ENCODE results near the gene CEP104.

The CEP104 gene

GRCh38 chr1:3762873-3763228 is 94.2 kb downstream of the CEP104 start:
- DNase-seq (ENCODE audit: low read depth in 2 of 2): no peak

DNA sequence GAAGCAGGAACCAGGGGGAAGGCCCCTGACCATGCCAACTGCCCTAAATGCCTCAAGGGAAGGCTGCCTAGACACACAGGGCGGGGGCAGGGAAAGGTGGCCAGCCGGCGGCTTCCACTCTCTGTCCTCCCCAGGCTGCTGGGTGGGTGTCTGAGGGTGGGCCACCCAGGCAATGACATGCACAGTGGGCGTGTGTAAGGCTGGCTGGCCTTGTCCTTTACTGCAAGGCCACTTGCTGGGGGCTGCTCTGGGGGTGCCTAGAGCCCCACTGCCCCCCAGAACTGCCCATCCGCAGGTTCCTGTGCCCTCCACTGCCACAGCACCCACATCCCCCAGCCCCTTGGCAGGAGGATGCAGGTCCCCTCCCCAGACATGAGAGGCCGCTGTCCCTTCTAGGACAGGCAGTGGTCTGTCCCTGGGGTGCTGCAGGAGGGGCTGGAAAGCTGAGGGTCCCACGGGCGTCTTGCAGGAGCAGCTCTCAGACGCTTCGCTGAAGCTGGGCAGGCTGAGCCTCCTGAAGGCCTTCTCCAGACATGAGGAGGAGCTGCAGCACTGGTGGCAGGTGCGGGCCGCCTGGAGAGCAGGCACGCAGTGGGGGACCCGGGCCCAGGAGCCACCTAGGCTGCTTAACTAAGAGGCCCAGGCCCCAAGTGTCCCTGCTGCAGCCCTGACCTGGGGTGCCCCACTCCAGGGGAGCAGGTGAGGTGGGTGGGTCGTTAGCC is 94.7 kb downstream of the CEP104 start:
- DNase-seq (ENCODE audit: low read depth in 2 of 2): no peak

Data from stimulated activated CD8-positive, alpha-beta memory T cell treated with anti-CD3 and anti-CD28 coated beads, Interleukin-15, amount 100 ng/mL, for 48 hours (primary cell).